Measurements from ENCODE around the gene GRIN2A.

GRCh38 chr16:9862327-9862726 is 319.9 kb downstream of the GRIN2A start:
- no peak for TF ChIP-seq CTCF (IDR thresholded peaks at IDR 0.05)
- no peak for TF ChIP-seq ZFX (IDR thresholded peaks at IDR 0.05; ENCODE audit: borderline replicate concordance)
